GM21367 (cell line): ENCODE results near the gene PVALB.
A peak's percentile ranks its signal among the peaks of the same experiment; 100 is the strongest.

Experiments
- ATAC-seq: cut with Tn5 transposase; IDR thresholded peaks from one replicate; pipeline ENCODE4 v1.9.1; 2021; ENCODE audit not compliant: unreplicated experiment

The PVALB gene

DNA sequence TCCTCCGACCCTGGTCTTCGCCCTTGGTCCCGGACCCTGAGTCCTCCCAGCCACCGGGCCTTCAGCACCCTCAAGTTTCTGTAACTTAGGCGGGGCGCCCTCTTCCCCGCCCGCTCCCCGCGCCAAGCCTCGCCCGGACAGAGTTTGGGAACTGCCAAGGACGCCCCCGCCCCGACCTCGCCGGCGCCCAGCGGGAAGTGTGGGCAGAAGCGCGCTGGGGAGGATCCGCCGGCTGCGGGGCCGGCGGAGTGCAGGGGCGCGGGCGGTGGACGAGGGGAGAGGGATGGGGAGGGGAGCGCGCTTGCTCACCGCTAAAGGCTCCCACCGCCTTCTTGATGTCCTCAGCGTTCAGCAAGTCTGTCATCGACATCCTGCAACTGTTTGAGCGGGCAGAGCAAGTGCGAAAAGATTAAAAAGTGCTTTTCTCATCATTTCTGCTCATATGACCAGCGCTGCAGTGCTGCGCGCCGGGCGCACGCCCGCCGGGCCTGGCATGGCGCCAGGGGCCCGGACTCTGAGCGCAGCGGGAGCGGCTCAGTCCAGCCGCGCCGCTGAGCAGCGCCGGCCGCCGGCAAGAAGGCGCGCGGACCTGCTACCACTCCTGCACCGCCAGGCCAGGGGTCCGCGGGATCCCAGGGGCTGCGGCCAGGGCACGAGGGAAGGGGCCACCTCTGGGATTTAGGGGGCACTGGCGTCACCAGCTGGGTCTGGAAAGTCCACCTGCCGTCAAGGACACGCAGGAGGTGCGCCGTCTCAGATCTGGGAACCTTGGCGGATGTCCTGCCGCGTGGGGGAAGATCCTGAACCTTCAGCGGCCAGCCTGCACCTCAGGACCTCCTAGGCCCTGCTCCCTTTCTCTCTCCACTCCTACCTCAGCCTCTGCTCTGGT lies at the start of gene PVALB:
Gene PVALB (minus strand): TSS at position 400 of the 889 bp plus-strand sequence. CDS start 30 bp downstream, at position 370.
- ATAC-seq = no peak

DNA sequence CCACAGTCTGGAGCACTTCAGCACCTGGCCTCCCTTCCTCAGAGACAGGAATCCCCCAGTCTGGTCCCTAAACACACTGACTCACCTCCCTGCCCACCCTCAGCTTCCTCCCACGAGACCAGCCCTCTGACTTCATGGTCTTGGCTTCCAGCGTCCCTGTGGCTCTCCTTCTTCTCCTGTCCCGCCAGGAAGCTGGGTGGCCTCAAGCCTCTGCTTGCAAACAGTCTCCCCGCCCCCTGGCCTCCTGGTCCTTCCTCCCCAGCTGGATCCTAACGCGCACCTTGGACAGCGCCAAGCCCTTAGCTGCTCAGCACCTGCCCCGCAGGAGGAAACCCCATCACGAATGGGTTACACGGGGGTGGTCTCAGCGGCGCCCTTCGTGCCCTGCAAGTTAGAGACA lies 48.5 kb upstream of the PVALB start:
- ATAC-seq = no peak

- no peak for ATAC-seq
These were observed 47.8 kb upstream of the PVALB start for GRCh38 chr22:36864454-36865215.

DNA sequence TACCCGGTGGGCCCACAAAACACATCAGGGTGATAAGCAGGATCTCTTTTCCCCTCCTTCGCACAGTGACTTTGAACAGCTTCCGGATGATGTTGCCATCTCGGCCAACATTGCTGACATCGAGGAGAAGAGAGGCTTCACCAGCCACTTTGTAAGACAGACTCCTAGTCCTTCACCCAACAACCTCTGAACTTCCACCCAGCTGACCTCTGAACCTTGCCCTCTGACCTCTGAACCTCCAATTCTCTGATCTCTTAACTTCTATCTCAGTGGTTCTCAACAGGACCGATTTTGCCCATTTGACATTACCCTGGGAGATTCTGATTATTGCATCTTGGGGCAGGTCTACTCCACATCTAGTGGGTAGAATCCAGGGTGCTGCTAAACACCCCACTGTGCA lies 47.1 kb upstream of the PVALB start:
- ATAC-seq = no peak

DNA sequence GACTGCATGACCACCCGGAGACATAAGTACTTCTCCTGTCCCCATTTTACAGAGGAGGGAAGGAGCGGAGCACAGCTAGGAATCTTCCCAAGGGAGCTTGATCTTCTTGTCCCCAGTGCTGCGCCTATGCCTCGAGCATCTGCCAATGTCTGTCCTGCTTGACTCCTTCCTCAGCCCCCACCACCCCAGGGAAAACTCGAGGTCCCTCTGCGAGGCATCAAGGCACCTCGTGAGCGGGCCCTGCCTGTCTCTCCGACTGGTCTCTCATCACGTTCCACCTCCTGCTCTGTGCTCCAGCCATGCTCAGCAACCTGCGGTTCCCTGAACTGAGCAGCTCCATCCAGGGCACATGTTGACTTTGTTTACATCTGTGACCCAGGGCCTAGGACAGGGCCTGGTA lies 46.4 kb upstream of the PVALB start:
- no peak for ATAC-seq

GRCh38 chr22:36862251-36863242 lies 45.7 kb upstream of the PVALB start:
- ATAC-seq = no peak

GRCh38 chr22:36860821-36861659 lies 44.2 kb upstream of the PVALB start, which contains the start of gene NCF4:
Gene NCF4 (plus strand): TSS chr22:36861006. CDS start chr22:36861172, 166 bp downstream.
- peak; percentile 48 for ATAC-seq

DNA sequence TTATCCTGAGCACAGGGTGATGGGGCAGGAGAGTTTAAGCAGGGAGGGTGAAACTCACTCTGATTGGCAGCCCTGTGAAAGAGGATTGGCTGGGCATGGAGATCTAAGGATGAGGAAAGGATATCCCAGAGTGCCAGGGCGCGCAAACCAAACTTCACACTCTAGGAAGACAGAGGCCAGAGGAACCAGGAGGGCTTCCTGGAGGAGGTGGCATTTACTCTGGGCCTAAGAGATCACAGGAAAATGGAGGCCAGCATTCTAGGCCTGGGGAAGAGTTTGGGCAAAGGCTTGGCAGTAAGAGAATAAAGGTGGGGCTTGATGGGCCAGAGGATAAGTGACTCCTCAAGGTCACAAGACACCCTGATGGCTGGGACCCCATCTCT lies 43.6 kb upstream of the PVALB start:
- ATAC-seq = no peak

DNA sequence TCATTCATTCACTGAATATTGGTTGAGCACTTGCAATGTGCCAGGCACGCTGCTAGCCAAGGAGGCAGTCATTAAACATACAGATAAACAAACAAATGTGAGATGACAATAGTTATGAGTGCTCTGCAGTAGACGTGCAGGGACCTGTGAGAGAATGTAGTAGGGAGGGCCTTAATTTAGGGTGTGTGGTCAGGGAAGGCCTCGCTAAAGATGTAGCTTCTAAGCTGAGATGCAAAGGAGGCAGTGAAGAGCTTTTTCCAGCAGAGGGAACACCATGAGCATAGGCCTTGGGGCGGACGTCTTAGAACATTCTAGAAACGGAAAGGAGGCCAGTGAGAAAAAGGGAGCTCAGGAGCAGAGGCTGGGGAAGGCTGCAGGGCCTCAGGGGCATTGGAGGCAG lies 43.2 kb upstream of the PVALB start:
- ATAC-seq = no peak

GRCh38 chr22:36858966-36859365 lies 42.1 kb upstream of the PVALB start:
- no peak for ATAC-seq

- no peak for ATAC-seq
These were observed 41.3 kb upstream of the PVALB start for GRCh38 chr22:36858156-36858555.

DNA sequence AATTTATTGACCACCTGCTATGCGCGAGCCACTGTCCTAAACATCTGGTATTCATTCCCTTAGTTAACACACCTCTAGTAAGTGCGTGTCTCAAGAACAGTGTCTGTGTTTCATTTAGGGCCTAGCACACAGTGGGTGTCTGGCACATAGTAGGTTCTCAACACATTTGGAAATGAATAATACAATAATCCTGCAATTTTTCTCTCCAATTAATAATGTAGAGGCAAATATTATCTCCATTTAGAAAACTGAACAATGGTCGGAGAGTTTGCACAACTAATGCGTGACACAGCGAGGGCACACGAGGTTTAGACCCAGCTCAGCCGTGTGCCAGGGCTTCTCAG lies 39.9 kb upstream of the PVALB start:
- ATAC-seq = no peak

DNA sequence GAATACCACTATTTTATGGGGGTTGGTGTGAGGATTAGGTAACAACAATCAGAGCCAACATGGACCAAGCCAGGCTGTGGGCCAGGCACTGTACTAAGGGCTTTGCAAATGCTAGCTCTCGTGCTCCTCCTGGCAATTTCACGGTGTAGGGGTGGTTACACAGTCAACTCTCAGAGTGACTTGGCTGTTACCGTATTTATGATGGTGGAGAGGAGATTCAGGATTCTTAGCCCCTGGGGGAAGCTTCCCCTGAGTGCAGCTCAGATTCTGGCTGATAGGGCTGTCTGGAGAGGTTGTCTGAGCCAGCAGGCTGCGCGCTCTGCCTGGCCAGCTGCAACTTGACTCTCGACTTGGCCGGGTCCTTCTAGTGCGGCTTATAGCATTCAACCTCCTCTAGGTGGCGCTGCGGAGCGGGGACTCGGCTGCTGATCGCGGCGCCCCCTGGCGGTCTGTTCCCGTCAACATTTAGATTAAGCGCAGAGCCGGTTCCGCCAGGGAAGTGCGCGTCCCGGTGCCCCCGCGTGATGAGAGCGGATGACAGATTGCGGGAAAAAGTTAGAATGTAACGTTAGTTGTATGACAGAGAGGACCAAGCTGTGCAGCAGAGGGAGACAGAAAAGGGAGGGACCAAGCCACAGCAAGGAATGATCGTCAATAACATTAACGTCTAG lies 39.4 kb upstream of the PVALB start:
- no peak for ATAC-seq

DNA sequence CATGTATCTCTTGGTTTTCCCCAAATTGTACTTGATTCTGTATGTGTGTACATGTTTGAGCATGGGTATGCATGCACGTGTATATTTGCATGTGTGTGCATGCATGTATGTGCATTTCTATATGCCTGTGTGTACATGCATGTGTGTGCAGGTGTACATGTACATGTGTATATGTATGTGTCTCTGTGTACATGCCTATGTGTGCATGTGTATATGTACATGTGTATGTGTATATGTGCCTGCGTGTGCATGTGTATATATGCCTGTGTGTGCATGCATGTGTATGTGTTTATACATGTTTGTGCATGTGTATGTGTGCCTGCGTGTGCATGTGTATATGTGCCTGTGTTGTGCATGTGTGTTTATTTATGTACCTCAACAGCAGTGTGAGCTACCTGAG lies 38.6 kb upstream of the PVALB start:
- ATAC-seq = no peak

DNA sequence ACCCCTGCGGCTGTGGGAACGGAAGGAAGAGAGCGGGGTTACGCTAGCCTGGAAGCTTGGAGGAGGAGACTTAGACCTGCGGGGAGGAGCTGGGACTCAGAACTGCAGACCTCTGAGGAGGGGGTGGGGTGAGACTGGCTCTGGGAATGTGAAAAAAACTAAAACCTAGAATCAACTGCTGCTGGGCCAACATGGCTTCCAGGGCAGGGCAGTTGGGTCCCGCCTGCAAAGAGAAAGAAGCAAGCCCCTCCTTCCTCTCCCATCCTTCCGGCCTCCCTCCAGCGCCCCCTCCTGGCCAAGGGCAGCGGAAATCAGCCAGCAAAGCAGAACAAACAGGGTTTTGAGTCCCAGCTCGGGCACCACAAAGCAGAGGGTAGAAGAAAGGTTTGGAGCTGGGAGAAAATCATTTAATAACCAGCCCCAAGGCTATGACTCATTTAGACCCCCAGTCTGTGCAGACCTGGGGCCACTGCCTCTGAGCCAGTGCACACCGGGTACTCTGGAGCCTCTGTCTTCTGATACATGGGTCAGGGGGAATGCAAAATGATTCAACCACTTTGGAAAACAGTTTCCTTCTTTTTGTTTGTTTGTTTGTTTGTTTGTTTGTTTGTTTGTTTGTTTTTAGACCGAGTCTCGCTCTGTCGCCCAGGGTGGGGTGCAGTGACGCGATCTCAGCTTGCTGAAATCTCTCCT lies 36.7 kb upstream of the PVALB start:
- no peak for ATAC-seq

- no peak for ATAC-seq
These were observed 35.5 kb upstream of the PVALB start for GRCh38 chr22:36852056-36852973.

- no peak for ATAC-seq
These were observed 33.8 kb upstream of the PVALB start for GRCh38 chr22:36850682-36851081.

DNA sequence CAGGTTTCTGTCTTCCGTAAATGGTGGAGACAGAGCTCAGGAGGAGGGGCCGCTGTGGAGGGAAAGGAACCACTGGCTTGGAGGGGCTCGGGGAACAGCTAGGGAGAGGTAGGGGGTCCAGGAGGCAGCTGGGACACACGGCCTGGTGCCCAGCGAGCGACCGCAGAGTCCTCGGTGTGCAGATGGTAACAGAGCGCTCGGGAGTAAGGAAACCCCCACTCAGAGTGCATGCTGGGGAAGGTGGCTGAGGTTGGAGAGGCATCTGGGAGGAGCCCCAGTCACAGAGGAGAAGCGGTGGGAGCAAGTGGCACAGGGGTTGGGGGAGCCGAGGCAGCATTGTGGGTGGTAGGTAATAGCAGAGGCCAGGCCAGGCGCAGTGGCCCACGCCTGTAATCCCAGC lies 33.2 kb upstream of the PVALB start:
- ATAC-seq = no peak
